ENCODE measurements around the gene ZNF264. TPM values are rescaled to one million over a fixed set of nuclear protein-coding genes. Genes with fewer than 3 reads are reported as not detected.

Gene ZNF264
- total and polyA plus RNA-seq, 2 donors from 2014 or later, result 4.0 to 52.3 TPM

GRCh38 chr19:57267291-57267690 is 76.0 kb downstream of the ZNF264 start:
- H3K27me3 ChIP-seq (ENCODE audit: control insufficient read depth, insufficient read depth, low read length), result no peaks in the 10 kb centered on the region
- no peaks in the 10 kb centered on the region for H3K9me3 ChIP-seq (ENCODE audit: control insufficient read depth in 2 of 3, insufficient read depth in 1 of 3, low read length in 3 of 3)
- H3K4me1 ChIP-seq (ENCODE audit: control insufficient read depth in 2 of 3, insufficient read depth in 2 of 3, low read depth in 1 of 3, low read length in 3 of 3), result no peaks in the 10 kb centered on the region
- intact Hi-C loops (cut with DNase I), result no loop called here
- DNase-seq (peak in 3 of 5 donors; percentile 32 to 58 (median 56)), FAIRE-seq (no peak)
- no peak overlapping the region for H3K4me3 ChIP-seq (ENCODE audit: low read length in 3 of 3)
- no peak overlapping the region for H3K9ac ChIP-seq (ENCODE audit: low read length in 3 of 3)
- TF ChIP-seq CTCF (IDR thresholded peaks at IDR 0.05; ENCODE audit: borderline replicate concordance, extremely low read depth, insufficient read depth), result no peak
- peaks cover 0 to 2% (median 0%) of the 10 kb centered on the region in 3 donors for H3K36me3 ChIP-seq (ENCODE audit: control insufficient read depth in 2 of 3, insufficient read depth in 3 of 3, low read length in 3 of 3)
- H3K27ac ChIP-seq (ENCODE audit: low read depth in 2 of 2, low read length in 2 of 2), result no peak overlapping the region

- no peak for TF ChIP-seq CTCF (IDR thresholded peaks at IDR 0.05; ENCODE audit: borderline replicate concordance, extremely low read depth, insufficient read depth)
- FAIRE-seq (no peak), DNase-seq (no peak)
- Histone ChIP-seq H3K36me3 (ENCODE audit: control insufficient read depth in 2 of 3, insufficient read depth in 3 of 3, low read length in 3 of 3) (peaks cover 0 to 2% (median 0%) of the 10 kb centered on the region in 3 donors), H3K4me1 (ENCODE audit: control insufficient read depth in 2 of 3, insufficient read depth in 2 of 3, low read depth in 1 of 3, low read length in 3 of 3) (no peaks in the 10 kb centered on the region), H3K27ac (ENCODE audit: low read depth in 2 of 2, low read length in 2 of 2) (no peak overlapping the region), H3K9ac (ENCODE audit: low read length in 3 of 3) (no peak overlapping the region), H3K27me3 (ENCODE audit: control insufficient read depth, insufficient read depth, low read length) (no peaks in the 10 kb centered on the region), H3K4me3 (ENCODE audit: low read length in 3 of 3) (no peak overlapping the region), H3K9me3 (ENCODE audit: control insufficient read depth in 2 of 3, insufficient read depth in 1 of 3, low read length in 3 of 3) (no peaks in the 10 kb centered on the region)
- intact Hi-C loops (cut with DNase I), result no loop called here
Observed at GRCh38 chr19:57269515-57270250, 78.4 kb downstream of the ZNF264 start.

- FAIRE-seq, result no peak
Observed at GRCh38 chr19:57271280-57271679, 80.0 kb downstream of the ZNF264 start.

More at GRCh38 chr19:57271280-57271679, 80.0 kb downstream of the ZNF264 start:
- Histone ChIP-seq H3K27ac (ENCODE audit: low read depth in 2 of 2, low read length in 2 of 2) (no peak overlapping the region), H3K4me3 (ENCODE audit: low read length in 3 of 3) (no peak overlapping the region), H3K27me3 (ENCODE audit: control insufficient read depth, insufficient read depth, low read length) (no peaks in the 10 kb centered on the region), H3K4me1 (ENCODE audit: control insufficient read depth in 2 of 3, insufficient read depth in 2 of 3, low read depth in 1 of 3, low read length in 3 of 3) (no peaks in the 10 kb centered on the region), H3K36me3 (ENCODE audit: control insufficient read depth in 2 of 3, insufficient read depth in 3 of 3, low read length in 3 of 3) (peaks cover 0 to 2% (median 0%) of the 10 kb centered on the region in 3 donors), H3K9me3 (ENCODE audit: control insufficient read depth in 2 of 3, insufficient read depth in 1 of 3, low read length in 3 of 3) (no peaks in the 10 kb centered on the region), H3K9ac (ENCODE audit: low read length in 3 of 3) (no peak overlapping the region)
- intact Hi-C loops (cut with DNase I), result no loop called here
- TF ChIP-seq CTCF (IDR thresholded peaks at IDR 0.05; ENCODE audit: borderline replicate concordance, extremely low read depth, insufficient read depth), result no peak
- no peak for DNase-seq

Other genes starting within 250 kb of the ZNF264 start
- gene USP29, start 71.5 kb upstream of the ZNF264 start, total RNA-seq, result not detected
- gene USP29, start 71.5 kb upstream of the ZNF264 start, polyA plus RNA-seq (ENCODE audit: insufficient read depth, low read depth, low replicate concordance), result not detected
- gene ZIM3, start 46.3 kb upstream of the ZNF264 start, total RNA-seq, result not detected
- gene ZIM3, start 46.3 kb upstream of the ZNF264 start, polyA plus RNA-seq (ENCODE audit: insufficient read depth, low read depth, low replicate concordance), result not detected
- not detected for gene DUXA, start 24.0 kb upstream of the ZNF264 start, total RNA-seq
- gene DUXA, start 24.0 kb upstream of the ZNF264 start, polyA plus RNA-seq (ENCODE audit: insufficient read depth, low read depth, low replicate concordance), result not detected
- gene AURKC, start 39.5 kb downstream of the ZNF264 start, total RNA-seq, result 1.0 TPM
- gene AURKC, start 39.5 kb downstream of the ZNF264 start, polyA plus RNA-seq (ENCODE audit: insufficient read depth, low read depth, low replicate concordance), result 0.92 TPM
- 17.3 TPM for gene ZNF805, start 49.1 kb downstream of the ZNF264 start, total RNA-seq
- gene ZNF805, start 49.1 kb downstream of the ZNF264 start, polyA plus RNA-seq (ENCODE audit: insufficient read depth, low read depth, low replicate concordance), result 0.82 TPM
- gene ZNF460, start 89.0 kb downstream of the ZNF264 start, total RNA-seq, result 81.3 TPM
- gene ZNF460, start 89.0 kb downstream of the ZNF264 start, polyA plus RNA-seq (ENCODE audit: insufficient read depth, low read depth, low replicate concordance), result 0.62 TPM
- 10.2 TPM for gene ZNF543, start 129.0 kb downstream of the ZNF264 start, total RNA-seq
- 1.3 TPM for gene ZNF543, start 129.0 kb downstream of the ZNF264 start, polyA plus RNA-seq (ENCODE audit: insufficient read depth, low read depth, low replicate concordance)
- 13.8 TPM for gene ZNF304, start 159.8 kb downstream of the ZNF264 start, total RNA-seq
- gene ZNF304, start 159.8 kb downstream of the ZNF264 start, polyA plus RNA-seq (ENCODE audit: insufficient read depth, low read depth, low replicate concordance), result 3.3 TPM
- 9.4 TPM for gene TRAPPC2B, start 172.1 kb downstream of the ZNF264 start, total RNA-seq
- gene TRAPPC2B, start 172.1 kb downstream of the ZNF264 start, polyA plus RNA-seq (ENCODE audit: insufficient read depth, low read depth, low replicate concordance), result 22.0 TPM
- gene ZNF547, start 172.1 kb downstream of the ZNF264 start, total RNA-seq, result 4.1 TPM
- 1.3 TPM for gene ZNF547, start 172.1 kb downstream of the ZNF264 start, polyA plus RNA-seq (ENCODE audit: insufficient read depth, low read depth, low replicate concordance)
- gene ZNF548, start 198.4 kb downstream of the ZNF264 start, total RNA-seq, result 26.1 TPM
- gene ZNF548, start 198.4 kb downstream of the ZNF264 start, polyA plus RNA-seq (ENCODE audit: insufficient read depth, low read depth, low replicate concordance), result 4.7 TPM
- 17.7 TPM for gene ZNF17, start 219.7 kb downstream of the ZNF264 start, total RNA-seq
- gene ZNF17, start 219.7 kb downstream of the ZNF264 start, polyA plus RNA-seq (ENCODE audit: insufficient read depth, low read depth, low replicate concordance), result 3.6 TPM
- 14.2 TPM for gene ZNF749, start 243.8 kb downstream of the ZNF264 start, total RNA-seq
- gene ZNF749, start 243.8 kb downstream of the ZNF264 start, polyA plus RNA-seq (ENCODE audit: insufficient read depth, low read depth, low replicate concordance), result 9.9 TPM